Duodenal mucosa (tissue), 2 donors: ENCODE data around the gene PON1.

Experiments
- H3K27ac ChIP-seq: one replicate; pipeline ENCODE4 v1.7.0; 2013; ENCODE audit warnings: low read depth, low read length
- H3K27me3 ChIP-seq, 2 donors: one replicate each; pipeline ENCODE4 v1.7.0; 2013; ENCODE audit warnings: low read length in 2 of 2, control low read depth in 1 of 2; ENCODE audit not compliant: insufficient read depth in 2 of 2, control insufficient read depth in 1 of 2
- H3K36me3 ChIP-seq, 2 donors: one replicate each; pipeline ENCODE4 v1.7.0; 2013; ENCODE audit warnings: low read length in 2 of 2, control low read depth in 1 of 2; ENCODE audit not compliant: insufficient read depth in 2 of 2, control insufficient read depth in 1 of 2
- H3K4me1 ChIP-seq, 2 donors: one replicate each; pipeline ENCODE4 v1.7.0; 2013; ENCODE audit warnings: low read length in 2 of 2, control low read depth in 1 of 2; ENCODE audit not compliant: insufficient read depth in 2 of 2, control insufficient read depth in 1 of 2
- H3K4me3 ChIP-seq, 2 donors: one replicate each; pipeline ENCODE4 v1.7.0; 2013; ENCODE audit warnings: low read length in 2 of 2, low read depth in 1 of 2
- H3K9ac ChIP-seq, 2 donors: one replicate each; pipeline ENCODE4 v1.7.0; 2013; ENCODE audit warnings: low read length in 2 of 2, low read depth in 1 of 2
- H3K9me3 ChIP-seq, 2 donors: one replicate each; pipeline ENCODE4 v1.7.0; 2013; ENCODE audit warnings: low read length in 2 of 2, control low read depth in 1 of 2; ENCODE audit not compliant: control insufficient read depth in 1 of 2

PON1 gene

DNA sequence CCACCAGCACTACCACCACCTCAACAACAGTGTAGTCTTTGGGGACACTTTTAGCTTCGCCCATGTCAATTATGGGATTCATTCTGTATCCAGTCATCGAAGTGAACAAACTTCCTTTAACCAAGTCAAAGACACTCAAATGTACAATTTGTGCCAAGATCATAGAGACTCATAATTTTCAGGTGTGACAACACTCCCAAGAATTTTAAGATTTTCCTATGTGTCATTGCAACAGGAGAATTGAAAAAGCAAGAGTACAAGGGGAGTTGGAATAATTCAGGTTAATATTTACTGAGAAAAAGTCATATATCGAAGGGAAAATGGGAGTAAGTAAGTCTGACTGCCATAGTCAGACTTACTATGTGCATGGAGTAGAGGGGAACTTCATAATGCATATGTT lies 26.2 kb downstream of the PON1 start:
- Histone ChIP-seq H3K27me3 (no peaks in the 10 kb centered on the region), H3K4me3 (no peak overlapping the region), H3K27ac (no peak overlapping the region), H3K36me3 (no peaks in the 10 kb centered on the region), H3K4me1 (no peaks in the 10 kb centered on the region), H3K9ac (no peak overlapping the region), H3K9me3 (no peaks in the 10 kb centered on the region)

GRCh38 chr7:95297041-95297440 lies 27.3 kb downstream of the PON1 start:
- H3K9ac ChIP-seq: no peak overlapping the region
- no peak overlapping the region for H3K4me3 ChIP-seq
- H3K4me1 ChIP-seq: no peaks in the 10 kb centered on the region
- H3K9me3 ChIP-seq: no peaks in the 10 kb centered on the region
- no peaks in the 10 kb centered on the region for H3K27me3 ChIP-seq
- H3K36me3 ChIP-seq: no peaks in the 10 kb centered on the region
- H3K27ac ChIP-seq: no peak overlapping the region

GRCh38 chr7:95296456-95296855 lies 27.9 kb downstream of the PON1 start:
- no peak overlapping the region for H3K4me3 ChIP-seq
- no peak overlapping the region for H3K27ac ChIP-seq
- H3K9ac ChIP-seq: no peak overlapping the region
- H3K4me1 ChIP-seq: no peaks in the 10 kb centered on the region
- no peaks in the 10 kb centered on the region for H3K36me3 ChIP-seq
- no peaks in the 10 kb centered on the region for H3K27me3 ChIP-seq
- no peaks in the 10 kb centered on the region for H3K9me3 ChIP-seq

- H3K36me3 ChIP-seq: no peaks in the 10 kb centered on the region
- H3K27me3 ChIP-seq: no peaks in the 10 kb centered on the region
- H3K4me1 ChIP-seq: no peaks in the 10 kb centered on the region
- no peak overlapping the region for H3K4me3 ChIP-seq
- H3K9me3 ChIP-seq: no peaks in the 10 kb centered on the region
- H3K27ac ChIP-seq: no peak overlapping the region
- H3K9ac ChIP-seq: no peak overlapping the region
Observed at GRCh38 chr7:95295397-95295796, 28.9 kb downstream of the PON1 start.

- no peaks in the 10 kb centered on the region for H3K4me1 ChIP-seq
- H3K9ac ChIP-seq: no peak overlapping the region
- no peak overlapping the region for H3K27ac ChIP-seq
- H3K4me3 ChIP-seq: no peak overlapping the region
- no peaks in the 10 kb centered on the region for H3K9me3 ChIP-seq
- H3K36me3 ChIP-seq: peaks cover 2 to 4% of the 10 kb centered on the region in 2 donors
- H3K27me3 ChIP-seq: no peaks in the 10 kb centered on the region
Observed at GRCh38 chr7:95290166-95290830, 34.0 kb downstream of the PON1 start.

DNA sequence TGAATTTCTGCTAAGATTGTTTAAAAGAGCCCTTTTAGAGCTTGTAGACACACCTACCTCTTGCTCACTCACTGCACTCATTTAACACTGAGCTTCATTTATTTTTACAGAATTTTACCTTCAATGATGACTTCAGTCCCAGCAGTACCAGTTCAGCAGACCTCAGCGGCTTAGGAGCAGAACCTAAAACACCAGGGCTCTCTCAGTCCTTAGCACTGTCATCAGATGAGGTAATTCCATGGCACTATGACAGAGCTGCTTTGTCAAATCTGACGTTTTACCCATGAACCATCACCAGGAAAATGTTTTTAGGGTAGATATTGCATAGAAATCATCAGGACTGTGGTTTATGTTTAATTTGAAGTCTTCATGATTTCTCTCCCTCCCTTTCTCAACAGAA lies 38.2 kb downstream of the PON1 start:
- H3K9ac ChIP-seq: no peak overlapping the region
- H3K27me3 ChIP-seq: no peaks in the 10 kb centered on the region
- no peaks in the 10 kb centered on the region for H3K4me1 ChIP-seq
- no peak overlapping the region for H3K4me3 ChIP-seq
- H3K9me3 ChIP-seq: no peaks in the 10 kb centered on the region
- H3K27ac ChIP-seq: no peak overlapping the region
- H3K36me3 ChIP-seq: peaks cover 2 to 4% of the 10 kb centered on the region in 2 donors

- no peaks in the 10 kb centered on the region for H3K27me3 ChIP-seq
- no peak overlapping the region for H3K4me3 ChIP-seq
- H3K4me1 ChIP-seq: no peaks in the 10 kb centered on the region
- no peak overlapping the region for H3K9ac ChIP-seq
- no peaks in the 10 kb centered on the region for H3K9me3 ChIP-seq
- no peaks in the 10 kb centered on the region for H3K36me3 ChIP-seq
- no peak overlapping the region for H3K27ac ChIP-seq
Observed at GRCh38 chr7:95279417-95279816, 44.9 kb downstream of the PON1 start.

GRCh38 chr7:95276114-95276513 lies 48.2 kb downstream of the PON1 start:
- Histone ChIP-seq H3K27ac (no peak overlapping the region), H3K27me3 (no peaks in the 10 kb centered on the region), H3K9me3 (no peaks in the 10 kb centered on the region), H3K4me3 (no peak overlapping the region), H3K4me1 (no peaks in the 10 kb centered on the region), H3K9ac (no peak overlapping the region), H3K36me3 (peaks cover 0 to 2% of the 10 kb centered on the region in 2 donors)

GRCh38 chr7:95269640-95270039 lies 54.7 kb downstream of the PON1 start:
- H3K27me3 ChIP-seq: no peaks in the 10 kb centered on the region
- H3K27ac ChIP-seq: no peak overlapping the region
- H3K4me3 ChIP-seq: no peak overlapping the region
- H3K9me3 ChIP-seq: no peaks in the 10 kb centered on the region
- peaks cover 0 to 2% of the 10 kb centered on the region in 2 donors for H3K36me3 ChIP-seq
- no peak overlapping the region for H3K9ac ChIP-seq
- no peaks in the 10 kb centered on the region for H3K4me1 ChIP-seq

- Histone ChIP-seq H3K9me3 (no peaks in the 10 kb centered on the region), H3K36me3 (no peaks in the 10 kb centered on the region), H3K4me1 (no peaks in the 10 kb centered on the region), H3K27ac (no peak overlapping the region), H3K9ac (no peak overlapping the region), H3K4me3 (no peak overlapping the region), H3K27me3 (no peaks in the 10 kb centered on the region)
Observed at GRCh38 chr7:95267754-95268153, 56.6 kb downstream of the PON1 start.

- Histone ChIP-seq H3K4me1 (no peaks in the 10 kb centered on the region), H3K27ac (no peak overlapping the region), H3K36me3 (no peaks in the 10 kb centered on the region), H3K9ac (no peak overlapping the region), H3K4me3 (no peak overlapping the region), H3K27me3 (no peaks in the 10 kb centered on the region), H3K9me3 (no peaks in the 10 kb centered on the region)
Observed at GRCh38 chr7:95265634-95266033, 58.7 kb downstream of the PON1 start.
